Keratinocyte (primary cell): ENCODE data around the gene L3MBTL4. TPM values are rescaled to one million over a fixed set of nuclear protein-coding genes. Genes with fewer than 3 reads are reported as not detected.

Experiments used
- DNase-seq: peaks from one replicate; pipeline ENCODE4 v3.0.0-alpha.2; 2011; ENCODE audit warnings: low read depth, missing footprints, low spot score
- FAIRE-seq: peaks from 2 replicates; lab custom pipeline; 2011; peaks lifted over from hg19 to GRCh38; lab: Jason Lieb, UNC
- H2AFZ ChIP-seq: 2 replicates; pipeline ENCODE4 v1.6.0; 2012; ENCODE audit warnings: low read length, control low read depth, inconsistent platforms; ENCODE audit not compliant: control insufficient read depth
- H3K27ac ChIP-seq: 2 replicates; pipeline ENCODE4 v1.5.1; 2011; ENCODE audit warnings: low read length; ENCODE audit not compliant: control insufficient read depth, insufficient read depth
- H3K27me3 ChIP-seq: 3 replicates; pipeline ENCODE4 v1.6.0; 2011; ENCODE audit warnings: low read length; ENCODE audit not compliant: control insufficient read depth, insufficient read depth; ENCODE audit errors: extremely low read depth
- H3K36me3 ChIP-seq, 2 experiments: 2 replicates in 1 of 2; 3 replicates in 1 of 2; pipeline ENCODE4 v1.5.1; 2011; ENCODE audit warnings: low read length in 2 of 2, mild to moderate bottlenecking in 1 of 2; ENCODE audit not compliant: control insufficient read depth in 2 of 2, insufficient read depth in 2 of 2; ENCODE audit errors: extremely low read depth in 1 of 2
- H3K4me1 ChIP-seq: 3 replicates; pipeline ENCODE4 v1.5.1; 2011; ENCODE audit warnings: low read length; ENCODE audit not compliant: control insufficient read depth, insufficient read depth; ENCODE audit errors: extremely low read depth
- H3K4me2 ChIP-seq: 3 replicates; pipeline ENCODE4 v1.6.0; 2011; ENCODE audit warnings: low read depth, low read length; ENCODE audit not compliant: control insufficient read depth, insufficient read depth; ENCODE audit errors: extremely low read depth
- H3K4me3 ChIP-seq, 3 experiments: fragments of 200-600 bp in 1 of 3; sonication (generic) in 1 of 3; 2 replicates in 2 of 3; 3 replicates in 1 of 3; pipeline ENCODE4 v1.5.1; 2011 to 2016; ENCODE audit warnings: low read length in 3 of 3, mild to moderate bottlenecking in 3 of 3, control low read depth in 2 of 3, inconsistent platforms in 1 of 3, low read depth in 1 of 3, mixed read lengths in 1 of 3, mixed run types in 1 of 3, moderate library complexity in 1 of 3; ENCODE audit not compliant: control insufficient read depth in 2 of 3, insufficient read depth in 2 of 3; ENCODE audit errors: extremely low read depth in 1 of 3
- H3K79me2 ChIP-seq: 2 replicates; pipeline ENCODE4 v1.6.0; 2012; ENCODE audit warnings: low read length; ENCODE audit not compliant: control insufficient read depth, insufficient read depth
- H3K9ac ChIP-seq: 3 replicates; pipeline ENCODE4 v1.6.0; 2011; ENCODE audit warnings: low read length; ENCODE audit not compliant: control insufficient read depth, insufficient read depth; ENCODE audit errors: extremely low read depth
- H3K9me1 ChIP-seq: 3 replicates; pipeline ENCODE4 v1.6.0; 2011; ENCODE audit warnings: low read length; ENCODE audit not compliant: control insufficient read depth, insufficient read depth; ENCODE audit errors: extremely low read depth
- H3K9me3 ChIP-seq: 2 replicates; pipeline ENCODE4 v1.5.1; 2012; ENCODE audit warnings: low read depth, low read length; ENCODE audit not compliant: control insufficient read depth
- H4K20me1 ChIP-seq: 3 replicates; pipeline ENCODE4 v1.6.0; 2011; ENCODE audit warnings: low read length; ENCODE audit not compliant: control insufficient read depth, insufficient read depth; ENCODE audit errors: extremely low read depth
- CTCF ChIP-seq, 3 experiments: IDR thresholded peaks in 1 of 3; conservative IDR thresholded peaks in 1 of 3; optimal IDR thresholded peaks in 1 of 3; 2 replicates in 2 of 3; 3 replicates in 1 of 3; pipeline versions ENCODE3 to v1.5.1; 2011; ENCODE audit warnings: low read length in 3 of 3, mild to moderate bottlenecking in 3 of 3, moderate library complexity in 2 of 3, control low read depth in 1 of 3, inconsistent platforms in 1 of 3; ENCODE audit not compliant: insufficient read depth in 2 of 3; ENCODE audit errors: extremely low read depth in 1 of 3
- EZH2 ChIP-seq: IDR thresholded peaks from one replicate; pipeline ENCODE4 v1.6.1; 2012; ENCODE audit warnings: inconsistent platforms, mild to moderate bottlenecking, low read length, moderate library complexity
- dilution Hi-C: fragments of 300-500 bp; cut with MboI; formaldehyde crosslinking; loops from one replicate; pipeline ENCODE4 v1.7.0; 2020; ENCODE audit warnings: low sequenced_read_pairs; ENCODE audit not compliant: extremely low pct_ligation_motif_present
- polyA plus RNA-seq, 5 experiments: library from polyadenylated mRNA; depleted of rRNA in 3 of 5; stranded (reverse) in 3 of 5; stranded (forward) in 1 of 5; unstranded in 1 of 5; fragments of >200 nt; gene quantifications; 1 replicate in 1 of 5; 2 replicates in 3 of 5; 3 replicates in 1 of 5; pipeline versions ENCODE4 v1.2.1 to v1.2.3, GENCODE V29; 2011 to 2012; ENCODE audit warnings: missing spikeins in 2 of 5, low read depth in 1 of 5, low replicate concordance in 1 of 5

L3MBTL4 gene
- polyA plus RNA-seq, 1 donor (not counting 4 experiments of a cell fraction or from before 2014, with no cell fraction given), result 0.17 TPM

- H3K9ac ChIP-seq, result no peak overlapping the region
- H3K79me2 ChIP-seq, result no peaks in the 10 kb centered on the region
- no peaks in the 10 kb centered on the region for H3K9me3 ChIP-seq
- no peaks in the 10 kb centered on the region for H3K36me3 ChIP-seq
- no peaks in the 10 kb centered on the region for H3K27me3 ChIP-seq
- no peaks in the 10 kb centered on the region for H4K20me1 ChIP-seq
- no peak overlapping the region for H2AFZ ChIP-seq
- dilution Hi-C loops, result no loop called here
- FAIRE-seq (no peak), DNase-seq (no peak)
- no peak overlapping the region for H3K4me3 ChIP-seq
- no peak overlapping the region for H3K4me2 ChIP-seq
- H3K4me1 ChIP-seq, result no peaks in the 10 kb centered on the region
- no peaks in the 10 kb centered on the region for H3K9me1 ChIP-seq
- no peak overlapping the region for H3K27ac ChIP-seq
- no peak for TF ChIP-seq CTCF (optimal IDR thresholded peaks at IDR 0.05 in 1 of 3, IDR thresholded peaks at IDR 0.05 in 1 of 3, conservative IDR thresholded peaks at IDR 0.05 in 1 of 3; ENCODE audit: extremely low read depth in 1 of 3, insufficient read depth in 2 of 3, low read length in 3 of 3)
- TF ChIP-seq EZH2, result no peak
Measured at GRCh38 chr18:6434481-6434880, 19.8 kb upstream of the L3MBTL4 start.

GRCh38 chr18:6431659-6432318, 17.1 kb upstream of the L3MBTL4 start:
- Histone ChIP-seq H3K36me3 (no peaks in the 10 kb centered on the region), H4K20me1 (no peaks in the 10 kb centered on the region), H3K4me3 (no peak overlapping the region), H3K4me2 (no peak overlapping the region), H2AFZ (no peak overlapping the region), H3K9ac (no peak overlapping the region), H3K9me3 (no peaks in the 10 kb centered on the region), H3K27ac (no peak overlapping the region), H3K4me1 (no peaks in the 10 kb centered on the region), H3K9me1 (no peaks in the 10 kb centered on the region), H3K27me3 (no peaks in the 10 kb centered on the region), H3K79me2 (no peaks in the 10 kb centered on the region)
- no peak for TF ChIP-seq EZH2
- no peak for TF ChIP-seq CTCF (optimal IDR thresholded peaks at IDR 0.05 in 1 of 3, IDR thresholded peaks at IDR 0.05 in 1 of 3, conservative IDR thresholded peaks at IDR 0.05 in 1 of 3; ENCODE audit: extremely low read depth in 1 of 3, insufficient read depth in 2 of 3, low read length in 3 of 3)
- no peak for FAIRE-seq
- dilution Hi-C loops, result no loop called here
- no peak for DNase-seq
